ENCODE results near the gene EGLN2.
A peak's percentile ranks its signal among the peaks of the same experiment; 100 is the strongest.
"Not testable (repeated sequence)": the region's sequence is repeated elsewhere in the genome, so short reads cannot be mapped to it uniquely, and the experiment has no call there.

- TF ChIP-seq, protein P1, sequence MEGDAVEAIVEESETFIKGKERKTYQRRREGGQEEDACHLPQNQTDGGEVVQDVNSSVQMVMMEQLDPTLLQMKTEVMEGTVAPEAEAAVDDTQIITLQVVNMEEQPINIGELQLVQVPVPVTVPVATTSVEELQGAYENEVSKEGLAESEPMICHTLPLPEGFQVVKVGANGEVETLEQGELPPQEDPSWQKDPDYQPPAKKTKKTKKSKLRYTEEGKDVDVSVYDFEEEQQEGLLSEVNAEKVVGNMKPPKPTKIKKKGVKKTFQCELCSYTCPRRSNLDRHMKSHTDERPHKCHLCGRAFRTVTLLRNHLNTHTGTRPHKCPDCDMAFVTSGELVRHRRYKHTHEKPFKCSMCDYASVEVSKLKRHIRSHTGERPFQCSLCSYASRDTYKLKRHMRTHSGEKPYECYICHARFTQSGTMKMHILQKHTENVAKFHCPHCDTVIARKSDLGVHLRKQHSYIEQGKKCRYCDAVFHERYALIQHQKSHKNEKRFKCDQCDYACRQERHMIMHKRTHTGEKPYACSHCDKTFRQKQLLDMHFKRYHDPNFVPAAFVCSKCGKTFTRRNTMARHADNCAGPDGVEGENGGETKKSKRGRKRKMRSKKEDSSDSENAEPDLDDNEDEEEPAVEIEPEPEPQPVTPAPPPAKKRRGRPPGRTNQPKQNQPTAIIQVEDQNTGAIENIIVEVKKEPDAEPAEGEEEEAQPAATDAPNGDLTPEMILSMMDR (IDR thresholded peaks at IDR 0.05), result not testable (repeated sequence)
- not testable (repeated sequence) for TF ChIP-seq SIN3A (IDR thresholded peaks at IDR 0.05; ENCODE audit: borderline replicate concordance, insufficient read depth, low read depth, low read length)
- TF ChIP-seq POLR2AphosphoS5 (IDR thresholded peaks at IDR 0.05; ENCODE audit: low read depth, low read length), result peak; percentile 49; the same call in 1 of the 2 replicates
Measured at GRCh38 chr19:40810649-40811408, 11.8 kb downstream of the EGLN2 start.
